Pulmonary artery endothelial cell (primary cell): ENCODE measurements around the gene STK11. TPM values are rescaled to one million over a fixed set of nuclear protein-coding genes. Genes with fewer than 3 reads are reported as not detected.

ENCODE experiments used
- DNase-seq: peaks from one replicate; pipeline ENCODE4 v3.0.0-alpha.2; 2011; ENCODE audit warnings: low read depth, low spot score
- total RNA-seq: library from RNA; depleted of rRNA; stranded (reverse); fragments of >200 nt; gene quantifications from 2 replicates; pipeline ENCODE4 v1.2.3, GENCODE V29; 2014

Gene STK11
- total RNA-seq, 1 donor from 2014 or later = 100 TPM

GRCh38 chr19:1224047-1224825 lies 18.7 kb downstream of the STK11 start:
- DNase-seq = no peak

- DNase-seq = no peak
These were observed 19.3 kb downstream of the STK11 start for GRCh38 chr19:1224847-1225246.

- no peak for DNase-seq
These were observed 20.1 kb downstream of the STK11 start for GRCh38 chr19:1225440-1226226.

- DNase-seq = no peak
These were observed 20.6 kb downstream of the STK11 start for GRCh38 chr19:1226227-1226518.

- no peak for DNase-seq
These were observed 21.1 kb downstream of the STK11 start for GRCh38 chr19:1226522-1227303.

- DNase-seq = no peak
These were observed 21.9 kb downstream of the STK11 start for GRCh38 chr19:1227304-1228054.

GRCh38 chr19:1228161-1228957 lies 22.8 kb downstream of the STK11 start:
- no peak for DNase-seq

- no peak for DNase-seq
These were observed 23.7 kb downstream of the STK11 start for GRCh38 chr19:1229056-1229923.

- no peak for DNase-seq
These were observed 24.6 kb downstream of the STK11 start for GRCh38 chr19:1229924-1230782.

GRCh38 chr19:1230783-1231489 lies 25.4 kb downstream of the STK11 start:
- DNase-seq = no peak

- DNase-seq = no peak
These were observed 26.4 kb downstream of the STK11 start for GRCh38 chr19:1231729-1232637.

- no peak for DNase-seq
These were observed 27.1 kb downstream of the STK11 start for GRCh38 chr19:1232652-1233072.

- no peak for DNase-seq
These were observed 27.6 kb downstream of the STK11 start for GRCh38 chr19:1233115-1233667.

GRCh38 chr19:1234051-1234954 lies 28.7 kb downstream of the STK11 start:
- DNase-seq = no peak

GRCh38 chr19:1234955-1235380 lies 29.4 kb downstream of the STK11 start:
- no peak for DNase-seq
